8988T (cell line): ENCODE measurements around the gene POPDC2.
"Not testable (repeated sequence)": the region's sequence is repeated elsewhere in the genome, so short reads cannot be mapped to it uniquely, and the experiment has no call there.

ENCODE experiments used
- DNase-seq: peaks from one replicate; pipeline ENCODE4 v3.0.0; 2011

The POPDC2 gene

GRCh38 chr3:119660474-119661440 lies at the start of gene POPDC2:
TSS of gene POPDC2 (minus strand) at chr3:119660589. CDS start at chr3:119660423, 166 bp downstream.
- no peak for DNase-seq

GRCh38 chr3:119703820-119704531 lies 43.6 kb upstream of the POPDC2 start:
- no peak for DNase-seq

GRCh38 chr3:119702530-119703527 lies 42.4 kb upstream of the POPDC2 start, which contains the start of gene CFAP91:
TSS of gene CFAP91 (plus strand) at chr3:119703022. CDS start at chr3:119703099, 77 bp downstream.
- DNase-seq: peak; percentile 69

- no peak for DNase-seq
Observed at GRCh38 chr3:119700920-119701734, 40.7 kb upstream of the POPDC2 start.

GRCh38 chr3:119700269-119700919 lies 40.0 kb upstream of the POPDC2 start:
- no peak for DNase-seq

- no peak for DNase-seq
Observed at GRCh38 chr3:119697394-119697793, 37.0 kb upstream of the POPDC2 start.

- DNase-seq: no peak
Observed at GRCh38 chr3:119695480-119695879, 35.1 kb upstream of the POPDC2 start.

GRCh38 chr3:119690043-119690656 lies 29.8 kb upstream of the POPDC2 start:
- DNase-seq: no peak

GRCh38 chr3:119683421-119683820 lies 23.0 kb upstream of the POPDC2 start:
- no peak for DNase-seq

GRCh38 chr3:119681279-119681678 lies 20.9 kb upstream of the POPDC2 start:
- DNase-seq: peak; percentile 21

- DNase-seq: no peak
Observed at GRCh38 chr3:119679874-119680273, 19.5 kb upstream of the POPDC2 start.

- not testable (repeated sequence) for DNase-seq
Observed at GRCh38 chr3:119678209-119678608, 17.8 kb upstream of the POPDC2 start.

- no peak for DNase-seq
Observed at GRCh38 chr3:119677641-119677934, 17.2 kb upstream of the POPDC2 start.

- DNase-seq: peak; percentile 69
Observed at GRCh38 chr3:119676771-119677640, 16.6 kb upstream of the POPDC2 start, which contains the start of gene COX17. TSS of gene COX17 (minus strand) at chr3:119677406. CDS start at chr3:119677310, 96 bp downstream.

GRCh38 chr3:119676020-119676419 lies 15.6 kb upstream of the POPDC2 start:
- no peak for DNase-seq

GRCh38 chr3:119675188-119675874 lies 14.9 kb upstream of the POPDC2 start:
- DNase-seq: no peak

GRCh38 chr3:119673875-119674274 lies 13.5 kb upstream of the POPDC2 start:
- DNase-seq: no peak

- no peak for DNase-seq
Observed at GRCh38 chr3:119672776-119673175, 12.4 kb upstream of the POPDC2 start.
